GM21528 (cell line): ENCODE results near the gene DENND5B.
"Not testable (repeated sequence)": the region's sequence is repeated elsewhere in the genome, so short reads cannot be mapped to it uniquely, and the experiment has no call there.

Experiments
- ATAC-seq: cut with Tn5 transposase; IDR thresholded peaks from one replicate; pipeline ENCODE4 v1.9.1; 2021; ENCODE audit warnings: mild to moderate bottlenecking, moderate library complexity; ENCODE audit not compliant: unreplicated experiment, low FRiP score

Gene DENND5B

DNA sequence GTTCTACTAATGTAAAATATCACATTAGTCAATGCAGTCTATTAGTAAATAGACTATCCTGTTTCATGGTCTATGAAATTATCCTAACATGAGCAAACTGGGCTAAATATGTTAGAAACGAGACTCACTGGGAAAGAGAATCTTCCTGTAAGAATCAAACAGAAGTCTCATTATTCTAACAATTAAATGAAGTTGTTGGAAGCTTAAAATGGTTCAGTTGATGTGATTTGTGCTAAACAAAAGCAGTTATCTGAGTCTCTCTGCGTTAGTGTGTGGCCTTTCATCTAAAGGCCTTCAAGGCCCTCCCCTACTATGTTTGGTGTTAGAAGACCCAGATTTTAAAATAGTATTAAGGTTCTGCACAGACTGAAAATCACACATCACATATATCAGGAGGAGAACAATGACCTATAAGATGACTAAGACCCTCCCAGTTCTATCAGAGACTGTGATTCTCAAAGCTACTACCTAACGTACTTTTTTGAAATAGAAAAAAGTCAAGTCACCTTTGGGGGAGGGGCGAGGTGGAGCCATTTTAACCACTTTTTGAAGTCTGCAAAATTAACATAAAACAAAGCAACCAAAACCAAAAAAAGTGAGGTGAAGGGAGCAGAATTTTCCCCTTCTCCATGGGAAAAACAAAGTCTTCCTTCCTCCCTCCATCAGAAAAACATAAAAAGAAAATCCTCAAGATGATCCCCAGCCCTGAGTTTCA, 82.3 kb downstream of the DENND5B start:
- ATAC-seq, result no peak

GRCh38 chr12:31507966-31508365, 83.0 kb downstream of the DENND5B start:
- ATAC-seq, result no peak

DNA sequence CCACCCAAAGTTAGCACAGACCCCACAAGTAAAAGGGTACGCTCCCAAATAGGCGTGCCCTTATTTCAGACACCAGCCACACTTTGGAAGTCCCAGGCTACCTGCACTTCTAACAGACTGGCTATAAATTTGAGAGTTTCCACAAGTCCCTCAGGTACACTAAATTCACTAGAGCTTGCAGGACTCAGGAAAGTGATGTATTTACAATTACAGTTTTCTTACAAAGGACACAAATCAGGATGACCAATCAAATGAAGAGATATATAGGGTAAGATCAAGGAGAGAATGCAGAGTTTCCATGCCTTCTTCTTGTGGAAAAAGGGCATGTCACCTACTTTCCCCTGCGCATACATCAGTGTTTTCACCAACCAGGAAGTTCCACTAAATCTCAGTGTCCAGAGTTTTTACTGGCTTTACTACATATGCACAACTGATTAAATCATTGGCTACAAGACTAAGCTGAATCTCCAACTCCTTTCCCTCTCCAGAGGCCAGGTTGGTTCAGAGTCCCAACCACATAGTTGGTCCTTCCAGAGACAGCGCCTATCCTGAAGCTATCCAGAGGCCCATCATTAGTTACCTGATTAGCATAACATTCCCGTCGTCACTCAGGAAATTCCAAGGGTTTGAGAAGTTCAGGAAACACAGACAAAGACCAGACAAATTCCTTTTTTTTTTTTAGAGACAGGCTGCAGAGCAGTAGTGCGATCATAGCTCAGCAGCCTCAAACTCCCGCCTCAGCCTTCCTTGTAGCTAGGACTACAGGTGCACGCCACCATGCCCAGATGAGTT, 84.2 kb downstream of the DENND5B start:
- ATAC-seq, result no peak

DNA sequence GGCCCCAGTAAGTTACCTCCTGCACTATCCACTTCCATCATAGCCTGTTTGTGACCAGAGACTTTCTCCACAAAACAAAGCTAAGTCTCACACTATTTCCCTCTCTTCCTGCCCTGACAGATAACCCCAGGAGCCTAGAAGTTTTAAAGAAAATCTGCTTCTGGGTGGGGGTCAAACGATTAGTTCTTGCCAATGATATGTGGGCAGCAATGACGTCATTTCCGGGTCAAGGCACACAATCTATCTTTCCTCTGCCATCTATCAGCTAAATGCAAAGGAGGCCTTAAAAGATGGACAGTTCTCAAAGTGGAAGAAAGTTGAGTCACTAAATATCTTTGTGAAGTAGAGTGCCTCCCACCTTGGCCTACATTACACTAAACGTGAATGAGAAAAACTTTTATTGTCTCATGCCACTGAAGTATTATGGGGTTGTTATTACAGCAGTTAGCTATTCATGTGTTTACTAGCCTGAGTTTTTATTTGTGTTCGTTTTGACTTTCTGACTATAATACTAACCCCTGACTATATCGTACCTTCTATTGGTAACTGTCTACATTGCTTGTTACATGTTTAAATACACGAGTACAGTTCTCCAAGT, 86.2 kb downstream of the DENND5B start:
- no peak for ATAC-seq

DNA sequence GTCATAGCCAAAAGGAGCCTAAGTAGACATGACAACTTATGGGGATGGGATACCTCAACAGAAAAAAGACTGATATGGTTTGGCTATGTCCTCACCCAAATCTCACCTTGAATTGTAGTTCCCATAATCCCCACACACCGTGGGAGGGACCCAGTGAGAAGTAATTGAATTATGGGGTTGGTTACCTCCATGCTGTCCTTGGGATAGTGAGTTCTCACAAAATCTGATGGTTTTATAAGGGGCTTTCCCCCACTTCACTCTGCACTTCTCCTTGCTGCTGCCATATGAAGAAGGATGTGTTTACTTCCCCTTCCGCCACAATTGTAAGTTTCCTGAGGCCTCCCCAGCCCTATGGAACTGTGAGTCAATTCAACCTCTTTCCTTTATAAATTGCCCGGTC, 89.9 kb downstream of the DENND5B start:
- not testable (repeated sequence) for ATAC-seq

GRCh38 chr12:31499567-31499966, 91.4 kb downstream of the DENND5B start:
- ATAC-seq, result no peak

DNA sequence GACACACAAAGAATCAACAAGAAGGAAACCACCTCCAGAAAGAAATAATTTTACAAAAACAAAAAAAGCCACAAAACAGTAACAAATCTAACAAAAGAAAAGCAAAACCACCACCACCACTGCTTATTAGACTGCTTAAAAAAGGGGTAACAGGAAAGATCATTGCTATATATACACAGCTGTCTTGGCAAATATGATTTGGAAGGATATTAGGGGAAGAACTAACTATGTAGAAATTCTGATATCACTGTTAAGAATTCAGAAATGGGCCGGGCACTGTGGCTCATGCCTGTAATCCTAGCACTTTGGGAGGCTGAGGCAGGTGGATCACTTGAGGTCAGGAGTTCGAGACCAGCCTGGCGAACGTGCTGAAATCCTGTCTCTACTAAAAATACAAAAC, 92.5 kb downstream of the DENND5B start:
- ATAC-seq, result no peak

- ATAC-seq, result no peak
These were observed 94.7 kb downstream of the DENND5B start for GRCh38 chr12:31496257-31496656.

- ATAC-seq, result no peak
These were observed 96.5 kb downstream of the DENND5B start for GRCh38 chr12:31494455-31494854.

DNA sequence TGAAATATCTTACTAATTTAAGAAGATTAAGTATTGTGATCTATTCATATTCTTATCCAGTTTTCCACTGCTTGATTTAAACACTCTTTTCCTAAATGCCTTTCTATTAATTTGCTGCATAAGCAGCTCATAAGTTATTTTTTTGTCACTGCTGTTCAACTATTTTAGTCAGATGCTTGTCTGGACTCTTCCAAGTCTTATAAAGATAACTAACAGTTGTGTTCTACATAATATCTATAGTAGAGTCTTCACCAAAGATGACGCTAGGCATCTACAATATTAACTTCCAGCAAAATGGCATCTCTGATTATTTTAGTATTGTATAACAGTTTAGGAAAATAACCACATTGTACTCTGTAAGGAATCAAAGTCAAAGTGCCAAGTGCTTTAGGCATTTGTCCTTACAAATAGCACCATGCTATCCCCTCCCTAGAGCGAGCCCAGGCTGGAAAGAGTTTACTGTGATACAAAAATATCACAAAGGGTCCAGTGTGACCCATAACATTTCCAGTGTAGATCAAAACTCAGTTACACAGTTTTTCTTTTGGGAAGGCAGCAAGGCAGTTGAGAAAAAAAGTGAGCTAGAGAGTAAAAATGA, 98.2 kb downstream of the DENND5B start:
- no peak for ATAC-seq

GRCh38 chr12:31491841-31492598, 98.9 kb downstream of the DENND5B start:
- no peak for ATAC-seq

GRCh38 chr12:31491241-31491794, 99.6 kb downstream of the DENND5B start:
- ATAC-seq, result no peak

DNA sequence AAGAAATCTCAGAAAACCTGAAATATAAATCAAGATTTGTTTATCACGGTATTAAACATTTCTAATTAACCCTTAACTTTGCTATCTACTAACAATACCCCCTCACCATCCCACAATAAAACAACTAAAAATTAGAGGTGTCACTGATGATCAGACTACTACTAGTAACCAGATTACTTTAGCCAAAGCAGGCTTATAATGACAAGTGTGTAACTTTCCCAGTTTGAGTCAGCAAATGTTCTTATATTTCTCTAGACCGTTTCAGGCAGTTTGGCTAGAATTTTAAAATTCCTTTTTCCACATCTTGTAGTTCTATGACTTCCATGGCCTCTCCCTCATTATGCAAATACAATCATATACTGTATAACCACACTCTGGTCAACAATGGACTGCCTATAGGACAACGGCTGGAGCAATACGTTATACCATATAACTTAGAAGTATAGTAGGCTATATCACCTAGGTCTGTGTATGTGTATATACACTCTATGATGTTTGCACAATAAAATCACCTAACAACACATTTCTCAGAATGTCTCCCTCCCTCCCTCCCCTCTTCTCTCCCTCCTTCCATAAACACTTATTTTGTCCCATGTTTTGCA, 102.1 kb downstream of the DENND5B start:
- no peak for ATAC-seq

DNA sequence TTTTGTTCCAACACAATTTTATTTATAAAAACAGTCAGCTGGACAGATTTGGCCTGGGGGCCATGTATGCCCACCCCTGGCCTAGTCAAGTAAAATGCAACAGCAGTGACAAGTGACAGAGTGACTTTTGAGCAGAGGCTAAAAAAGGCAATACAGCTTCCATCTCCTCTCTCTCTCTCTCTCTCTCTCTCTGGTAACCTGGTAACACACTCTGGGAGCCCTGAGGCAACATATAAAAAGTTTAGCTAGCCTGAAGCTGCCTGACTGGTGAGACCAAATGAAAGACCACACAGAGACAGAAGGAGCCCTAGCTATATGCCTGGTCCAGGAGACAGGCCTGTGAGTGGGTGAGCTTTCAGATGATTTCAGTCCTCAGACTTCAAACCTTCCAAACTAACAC, 105.4 kb downstream of the DENND5B start:
- no peak for ATAC-seq

- ATAC-seq, result no peak
These were observed 108.1 kb downstream of the DENND5B start for GRCh38 chr12:31482816-31483215.

DNA sequence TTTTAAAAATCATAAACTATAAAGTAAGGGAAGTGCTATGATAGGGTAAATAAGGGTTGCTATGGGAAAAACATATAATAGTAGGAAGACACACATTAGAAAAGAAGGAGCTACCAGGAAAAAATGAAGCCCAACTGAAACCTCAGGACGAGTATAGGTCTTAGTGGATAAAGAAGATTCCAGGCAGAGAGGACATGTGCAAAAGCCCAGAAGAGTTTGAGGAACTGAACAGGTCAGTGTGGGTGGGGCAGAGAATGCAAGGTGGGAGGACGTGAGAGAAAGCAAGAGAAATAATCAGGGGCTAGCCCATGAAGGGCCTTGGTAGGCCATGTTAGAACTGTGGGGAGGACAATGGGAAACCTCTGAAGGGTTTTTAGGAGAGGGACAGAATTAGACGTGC, 109.5 kb downstream of the DENND5B start:
- ATAC-seq, result no peak

DNA sequence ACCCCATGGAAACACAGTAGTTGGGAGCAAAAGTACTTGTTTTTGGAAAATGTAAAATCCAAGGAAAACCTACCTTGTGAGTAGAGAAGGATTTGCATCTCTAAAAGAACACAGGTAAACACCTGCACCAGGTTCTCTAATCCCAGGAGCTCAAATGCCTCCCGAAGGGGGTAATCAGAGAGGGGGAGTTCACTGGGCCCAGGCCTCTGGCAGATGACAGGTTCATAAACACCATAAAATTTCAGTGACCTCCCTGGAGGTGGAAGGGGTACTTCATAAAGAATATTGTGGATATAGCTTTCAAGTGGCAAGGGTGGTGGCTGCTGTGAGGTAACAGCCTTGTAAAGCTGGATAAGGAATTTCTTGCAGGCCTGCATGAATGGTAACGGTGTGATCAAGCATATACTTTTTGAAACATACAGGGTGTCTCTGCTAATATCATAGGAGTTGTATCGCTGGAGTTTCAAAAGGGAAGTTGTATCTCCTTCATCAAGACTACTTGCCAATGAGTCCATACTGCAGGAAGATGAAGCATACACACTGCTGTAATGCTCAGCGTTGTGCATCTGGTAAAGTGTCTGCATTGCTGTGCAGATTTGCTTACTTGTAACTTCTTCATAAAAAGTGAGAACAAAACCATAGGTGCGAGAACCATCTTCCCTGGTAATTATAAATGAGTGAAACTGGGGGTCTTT, 111.3 kb downstream of the DENND5B start:
- no peak for ATAC-seq

DNA sequence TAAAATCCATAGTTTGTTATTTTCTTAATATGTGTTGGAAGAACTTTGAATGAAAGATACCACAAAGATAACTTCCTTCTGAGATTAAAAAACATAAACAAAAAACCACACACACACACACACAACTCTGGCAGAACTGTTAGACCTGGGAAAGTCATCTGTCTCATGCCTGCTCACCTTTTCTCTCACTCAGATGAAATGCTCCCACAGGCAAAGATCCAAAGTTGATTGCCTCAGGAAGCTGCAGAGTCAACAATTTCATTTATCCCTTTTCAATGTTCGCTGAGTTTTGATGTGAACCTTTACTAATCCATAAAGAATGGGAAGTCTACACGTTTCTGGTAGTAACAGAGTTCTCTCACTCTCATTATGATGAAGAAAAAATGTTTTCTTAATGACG, 112.0 kb downstream of the DENND5B start:
- ATAC-seq, result no peak

DNA sequence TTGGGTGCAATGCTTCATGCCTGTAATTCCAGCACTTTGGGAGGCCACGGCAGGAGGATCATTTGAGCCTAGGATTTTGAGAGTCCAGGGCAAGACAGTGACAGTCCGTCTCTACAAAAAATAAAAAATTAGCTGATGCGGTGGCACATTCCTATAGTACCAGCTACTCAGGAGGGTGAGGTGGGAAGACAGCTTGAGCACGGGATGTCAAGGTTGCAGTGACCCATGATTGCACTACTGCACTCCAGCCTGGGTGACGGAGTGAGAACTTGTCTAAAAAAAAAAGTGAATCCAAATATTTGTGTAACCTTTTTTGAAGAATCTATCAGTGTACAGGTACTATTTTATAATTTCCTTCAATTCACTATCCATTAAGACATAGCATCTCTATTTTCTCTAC, 112.5 kb downstream of the DENND5B start:
- ATAC-seq, result no peak
